HUES64 (cell line): ENCODE results near the gene DHCR24.

Source experiments
- H3K27ac ChIP-seq: 2 replicates; pipeline ENCODE4 v1.7.0; 2013; ENCODE audit warnings: low read depth, low read length, inconsistent platforms
- H3K27me3 ChIP-seq: 2 replicates; pipeline ENCODE4 v1.6.1; 2013; ENCODE audit warnings: mild to moderate bottlenecking, low read length; ENCODE audit not compliant: insufficient read depth
- H3K36me3 ChIP-seq: 2 replicates; pipeline ENCODE4 v1.6.1; 2013; ENCODE audit warnings: mild to moderate bottlenecking, low read length; ENCODE audit not compliant: insufficient read depth
- H3K4me1 ChIP-seq: 2 replicates; pipeline ENCODE4 v1.6.1; 2013; ENCODE audit warnings: mild to moderate bottlenecking, low read length, moderate library complexity; ENCODE audit not compliant: insufficient read depth
- H3K4me3 ChIP-seq: 2 replicates; pipeline ENCODE4 v1.5.1; 2013; ENCODE audit warnings: mild to moderate bottlenecking, low read length, moderate library complexity
- H3K9ac ChIP-seq: 2 replicates; pipeline ENCODE4 v1.6.1; 2013; ENCODE audit warnings: mild to moderate bottlenecking, low read depth, low read length
- H3K9me3 ChIP-seq: 2 replicates; pipeline ENCODE4 v1.6.1; 2013; ENCODE audit warnings: low read depth, low read length; ENCODE audit not compliant: insufficient read depth
- WGBS: fragments of 150-250, 120-280 bp; methylation state at CpG from one replicate; pipeline ENCODE4 v1.1.7; 2013; ENCODE audit warnings: missing lambda C conversion rate; 5-methylcytosine and 5-hydroxymethylcytosine counted together

Gene DHCR24

DNA sequence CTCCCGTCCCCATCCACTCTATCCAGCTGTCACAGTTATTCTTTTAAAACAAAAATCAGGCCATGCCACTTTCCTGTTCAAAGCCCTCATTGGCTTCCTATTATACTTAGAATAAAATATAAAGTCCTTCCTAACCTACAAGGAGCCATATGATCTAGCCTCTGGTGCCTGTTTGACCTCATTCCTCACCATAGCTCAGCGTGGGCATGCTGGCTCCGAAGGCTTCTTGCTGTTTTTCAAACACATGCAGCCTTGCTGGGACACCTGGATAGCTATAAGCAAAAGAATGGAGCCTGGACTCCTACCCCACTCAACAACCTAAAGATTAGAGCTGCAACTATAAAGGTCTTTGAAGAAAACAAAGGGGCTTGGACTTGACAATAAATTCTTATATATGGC, 23.7 kb downstream of the DHCR24 start:
- Histone ChIP-seq H3K9ac (no peak overlapping the region), H3K27me3 (no peaks in the 10 kb centered on the region), H3K36me3 (peaks cover 94% of the 10 kb centered on the region), H3K4me3 (no peak overlapping the region), H3K4me1 (no peaks in the 10 kb centered on the region), H3K27ac (no peak overlapping the region), H3K9me3 (no peaks in the 10 kb centered on the region)
- 95% methylated on average over 3 of the region's 3 CpGs for WGBS

DNA sequence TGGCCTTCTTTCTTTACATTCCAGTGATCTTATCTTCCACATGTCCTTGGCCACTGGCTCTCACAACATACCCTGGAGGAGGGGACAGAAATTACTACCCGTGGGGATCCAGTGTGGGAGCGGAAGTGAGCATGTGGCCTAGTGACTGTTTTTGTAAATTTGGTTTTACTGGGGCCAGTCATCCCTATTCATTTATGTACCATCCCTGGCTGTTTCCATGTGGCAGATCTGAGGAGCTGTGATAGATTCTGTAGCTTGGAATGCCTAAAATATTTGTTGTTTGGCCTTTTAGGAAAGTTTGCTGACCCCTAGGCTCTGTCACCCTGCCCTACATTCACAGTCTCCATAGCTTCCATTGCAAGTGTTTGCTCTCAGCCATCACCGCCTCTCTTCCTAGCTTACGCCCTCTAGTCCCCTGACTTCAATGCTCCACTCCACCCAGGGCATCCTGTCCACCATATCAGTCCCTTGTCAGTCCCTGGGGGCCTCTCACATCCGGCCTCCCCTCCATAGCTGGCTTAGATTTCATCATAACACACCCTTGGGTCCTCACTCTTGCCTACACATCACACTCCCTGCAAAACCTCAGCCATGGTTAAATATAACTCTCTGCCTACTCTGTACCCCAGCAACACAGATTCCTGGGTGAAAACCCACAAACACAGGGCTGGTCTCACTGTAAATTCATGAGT, 25.8 kb downstream of the DHCR24 start:
- H3K9me3 ChIP-seq = no peaks in the 10 kb centered on the region
- H3K36me3 ChIP-seq = peaks cover 96% of the 10 kb centered on the region
- H3K4me1 ChIP-seq = no peaks in the 10 kb centered on the region
- 91% methylated on average over 5 of the region's 5 CpGs for WGBS
- H3K4me3 ChIP-seq = no peak overlapping the region
- no peaks in the 10 kb centered on the region for H3K27me3 ChIP-seq
- no peak overlapping the region for H3K27ac ChIP-seq
- H3K9ac ChIP-seq = no peak overlapping the region

DNA sequence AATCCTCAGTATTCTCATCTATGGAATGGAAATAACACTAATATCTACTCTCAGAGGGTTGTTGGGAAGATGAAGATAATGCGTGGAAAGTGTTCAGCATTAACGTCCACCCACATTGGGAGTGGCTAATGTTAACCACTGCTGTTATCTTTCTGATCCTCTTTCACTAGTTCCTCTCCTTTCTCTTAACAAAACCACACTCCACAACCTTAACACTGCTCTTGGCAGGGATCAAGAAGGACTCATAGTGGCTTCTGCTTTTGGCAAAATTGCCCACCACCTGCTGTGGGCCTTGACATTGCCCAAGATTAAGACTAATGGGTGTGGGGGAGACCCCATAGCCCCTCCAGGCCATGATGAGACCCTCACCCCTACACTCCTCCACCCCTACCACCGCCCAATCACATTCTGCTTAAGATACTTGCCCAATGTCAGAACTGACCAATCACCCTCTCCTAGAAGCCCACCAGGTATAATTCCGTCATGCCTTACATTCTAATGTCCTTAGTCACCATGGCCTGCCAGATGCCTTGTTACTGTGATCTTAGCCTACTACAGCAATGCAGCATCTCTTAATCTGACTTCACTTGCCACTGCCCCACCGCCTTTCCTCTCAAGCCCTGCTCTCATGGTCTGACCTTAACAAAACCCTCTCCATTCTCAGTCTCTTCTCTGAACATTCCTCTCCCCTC, 27.1 kb downstream of the DHCR24 start:
- peaks cover 94% of the 10 kb centered on the region for H3K36me3 ChIP-seq
- H3K27me3 ChIP-seq = no peaks in the 10 kb centered on the region
- H3K27ac ChIP-seq = no peak overlapping the region
- H3K4me3 ChIP-seq = no peak overlapping the region
- 90% methylated on average over 4 of the region's 5 CpGs for WGBS
- H3K4me1 ChIP-seq = no peaks in the 10 kb centered on the region
- H3K9me3 ChIP-seq = no peaks in the 10 kb centered on the region
- H3K9ac ChIP-seq = no peak overlapping the region

DNA sequence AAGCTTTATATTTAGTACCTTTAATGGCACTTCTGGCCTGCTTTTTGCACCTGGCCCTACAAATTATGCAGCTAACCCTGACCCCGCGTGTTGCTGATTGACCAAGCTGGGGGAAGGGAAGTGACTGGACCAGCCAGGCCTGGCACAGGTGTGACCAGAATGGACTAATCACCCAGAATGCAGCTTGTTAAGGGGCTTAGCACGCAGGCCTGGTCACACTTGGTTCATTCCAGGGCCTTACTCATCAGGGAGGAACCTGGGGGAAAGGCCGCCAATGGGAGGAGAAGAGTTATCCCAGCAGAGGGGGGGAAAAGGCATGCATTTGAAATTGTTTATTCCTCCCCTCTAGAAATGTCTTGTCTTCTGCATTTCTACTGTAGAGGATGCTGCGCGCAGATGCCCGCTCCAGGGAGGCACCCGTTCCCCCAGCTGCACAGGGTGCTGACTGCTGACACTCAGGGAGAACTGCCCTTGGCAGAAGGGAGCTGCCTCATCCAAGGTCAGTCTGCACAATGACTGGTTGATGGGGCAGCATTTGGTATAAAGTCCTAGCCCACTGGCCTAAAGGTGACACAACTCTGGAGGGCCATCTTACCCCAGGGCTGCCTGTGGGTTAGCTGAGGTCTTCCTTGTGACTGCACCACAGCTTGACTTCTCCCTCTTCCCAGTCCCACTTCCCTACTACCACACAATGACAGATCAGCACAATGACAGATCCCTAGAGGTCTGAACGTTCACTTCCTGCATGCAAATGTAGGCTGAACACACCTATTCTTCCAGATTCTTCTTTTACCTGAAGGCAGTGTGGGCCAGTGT, 29.0 kb downstream of the DHCR24 start:
- no peak overlapping the region for H3K27ac ChIP-seq
- H3K9me3 ChIP-seq = no peaks in the 10 kb centered on the region
- H3K36me3 ChIP-seq = peaks cover 94% of the 10 kb centered on the region
- no peak overlapping the region for H3K9ac ChIP-seq
- H3K4me3 ChIP-seq = no peak overlapping the region
- no peaks in the 10 kb centered on the region for H3K27me3 ChIP-seq
- 93% methylated on average over 9 of the region's 9 CpGs for WGBS
- no peaks in the 10 kb centered on the region for H3K4me1 ChIP-seq

DNA sequence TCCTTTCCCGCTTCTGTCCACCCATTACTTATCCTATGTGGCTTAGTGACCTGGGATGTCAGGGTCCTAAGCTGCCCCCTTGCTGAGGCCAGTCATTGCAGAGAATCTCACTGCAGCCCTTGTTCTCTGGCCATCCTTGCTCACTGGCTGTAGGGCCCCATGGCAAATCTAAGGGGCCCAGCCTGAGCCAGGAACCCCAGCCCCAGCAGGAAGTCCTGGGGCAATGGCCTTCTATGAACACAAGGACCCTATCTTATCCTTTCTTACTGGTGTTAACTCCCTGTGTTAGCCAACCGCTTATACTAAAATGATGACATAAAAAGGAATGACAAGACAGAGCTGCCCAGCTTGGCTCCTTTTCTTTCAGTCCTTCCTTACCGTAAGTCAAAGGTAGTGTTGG, 29.9 kb downstream of the DHCR24 start:
- no peak overlapping the region for H3K9ac ChIP-seq
- no peak overlapping the region for H3K4me3 ChIP-seq
- no peaks in the 10 kb centered on the region for H3K9me3 ChIP-seq
- H3K27ac ChIP-seq = no peak overlapping the region
- H3K4me1 ChIP-seq = no peaks in the 10 kb centered on the region
- 96% methylated on average over 2 of the region's 3 CpGs for WGBS
- H3K27me3 ChIP-seq = no peaks in the 10 kb centered on the region
- peaks cover 95% of the 10 kb centered on the region for H3K36me3 ChIP-seq

DNA sequence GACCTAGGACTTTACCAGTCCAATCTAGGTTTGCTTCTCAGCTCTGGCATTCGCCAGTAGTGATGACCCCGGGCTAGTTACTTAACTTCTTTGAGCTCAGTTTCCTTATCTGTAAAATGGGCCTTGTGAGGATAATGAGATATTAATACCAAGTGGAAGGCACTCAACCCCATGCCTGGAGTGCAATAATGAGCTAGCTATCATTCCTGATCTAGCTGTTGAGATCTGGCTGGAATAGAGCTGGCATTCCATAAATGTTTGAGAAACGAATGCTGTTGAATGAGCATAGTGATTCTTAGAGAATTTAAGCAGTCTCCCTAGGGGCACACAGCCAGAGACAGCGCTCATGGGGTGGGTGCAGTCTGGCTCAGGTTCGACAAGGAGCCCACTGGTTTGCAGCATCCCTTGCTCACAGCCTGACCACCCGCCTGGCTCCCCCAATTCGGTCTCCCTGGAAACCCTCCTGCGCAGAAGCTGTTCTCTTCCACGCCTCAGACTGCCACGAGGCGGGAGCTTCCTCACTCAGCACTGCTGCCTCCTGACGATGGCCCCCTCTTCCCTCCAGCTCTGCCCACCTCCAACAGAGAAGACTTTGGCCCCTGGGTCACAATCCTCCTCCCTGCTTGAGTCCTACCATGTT, 32.5 kb downstream of the DHCR24 start:
- Histone ChIP-seq H3K4me3 (no peak overlapping the region), H3K27ac (no peak overlapping the region), H3K9ac (no peak overlapping the region), H3K9me3 (no peaks in the 10 kb centered on the region), H3K27me3 (no peaks in the 10 kb centered on the region), H3K36me3 (peaks cover 97% of the 10 kb centered on the region), H3K4me1 (no peaks in the 10 kb centered on the region)
- 94% methylated on average over 12 of the region's 12 CpGs for WGBS

DNA sequence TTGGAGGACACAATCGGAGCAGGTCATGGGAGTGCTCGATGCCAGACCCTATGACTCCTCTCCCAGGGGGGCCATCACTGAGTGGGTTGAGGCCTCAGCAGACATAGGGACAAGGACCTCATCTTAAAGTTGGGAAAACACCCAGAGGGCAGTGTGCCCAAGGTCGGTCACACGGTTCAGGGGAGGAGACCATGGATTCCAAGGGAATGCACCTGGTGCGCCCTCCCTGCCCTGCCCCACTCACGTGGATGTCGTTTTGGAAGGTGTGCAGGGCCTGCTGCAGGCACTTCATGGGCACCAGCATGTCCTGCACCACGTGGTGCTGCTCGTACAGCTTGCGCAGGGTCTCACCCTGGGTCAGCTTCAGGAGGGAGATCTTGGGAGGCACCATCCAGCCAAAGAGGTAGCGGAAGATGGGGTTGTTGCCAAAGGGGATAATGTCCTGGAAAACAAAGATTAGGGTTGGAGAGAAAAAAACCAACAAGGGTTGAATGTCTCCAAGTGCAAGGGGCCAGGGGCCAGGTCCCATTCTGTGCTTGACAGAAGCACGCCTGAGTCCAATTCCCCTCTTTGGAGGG, 33.1 kb downstream of the DHCR24 start:
- no peak overlapping the region for H3K9ac ChIP-seq
- no peaks in the 10 kb centered on the region for H3K27me3 ChIP-seq
- no peak overlapping the region for H3K4me3 ChIP-seq
- H3K9me3 ChIP-seq = no peaks in the 10 kb centered on the region
- peaks cover 97% of the 10 kb centered on the region for H3K36me3 ChIP-seq
- no peak overlapping the region for H3K27ac ChIP-seq
- no peaks in the 10 kb centered on the region for H3K4me1 ChIP-seq
- whole genome bisulfite sequencing = 95% methylated on average over 12 of the region's 12 CpGs

DNA sequence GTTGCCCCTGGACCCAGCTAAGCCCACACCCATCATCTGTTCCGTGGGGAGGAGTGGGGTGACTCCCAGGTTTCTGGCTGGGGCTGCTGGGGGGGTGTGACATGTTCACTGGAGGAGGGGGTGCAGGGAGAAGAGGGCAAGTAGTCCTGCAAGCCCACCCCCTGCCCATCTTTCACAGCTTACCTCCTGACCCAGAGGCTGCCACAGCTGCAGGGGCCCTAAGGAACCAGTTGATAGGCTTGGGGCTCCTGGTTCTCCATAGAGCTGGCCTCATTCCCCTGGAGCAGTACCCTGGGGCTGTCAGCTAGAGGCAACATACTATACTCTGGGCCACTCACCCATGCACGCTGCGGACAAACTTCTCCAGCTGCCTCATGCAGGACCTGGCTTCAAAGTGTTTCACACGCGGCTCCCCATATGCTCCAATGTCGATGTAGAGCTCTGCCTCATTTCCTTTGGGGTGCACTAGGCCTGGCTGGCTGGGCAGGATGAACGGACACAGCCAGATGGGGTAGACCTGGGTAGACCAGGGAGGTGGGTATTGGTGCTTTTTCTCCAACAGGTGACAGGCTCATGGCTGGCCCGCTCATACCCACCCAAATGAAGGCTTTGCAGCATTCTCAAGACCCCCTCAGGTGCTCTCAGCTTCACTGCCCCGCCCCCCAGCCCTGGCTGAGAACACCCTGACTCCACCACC, 33.8 kb downstream of the DHCR24 start:
- no peak overlapping the region for H3K4me3 ChIP-seq
- 95% methylated on average over 8 of the region's 9 CpGs for WGBS
- no peaks in the 10 kb centered on the region for H3K4me1 ChIP-seq
- H3K36me3 ChIP-seq = peaks cover 98% of the 10 kb centered on the region
- H3K27ac ChIP-seq = no peak overlapping the region
- H3K9ac ChIP-seq = no peak overlapping the region
- H3K9me3 ChIP-seq = no peaks in the 10 kb centered on the region
- no peaks in the 10 kb centered on the region for H3K27me3 ChIP-seq

DNA sequence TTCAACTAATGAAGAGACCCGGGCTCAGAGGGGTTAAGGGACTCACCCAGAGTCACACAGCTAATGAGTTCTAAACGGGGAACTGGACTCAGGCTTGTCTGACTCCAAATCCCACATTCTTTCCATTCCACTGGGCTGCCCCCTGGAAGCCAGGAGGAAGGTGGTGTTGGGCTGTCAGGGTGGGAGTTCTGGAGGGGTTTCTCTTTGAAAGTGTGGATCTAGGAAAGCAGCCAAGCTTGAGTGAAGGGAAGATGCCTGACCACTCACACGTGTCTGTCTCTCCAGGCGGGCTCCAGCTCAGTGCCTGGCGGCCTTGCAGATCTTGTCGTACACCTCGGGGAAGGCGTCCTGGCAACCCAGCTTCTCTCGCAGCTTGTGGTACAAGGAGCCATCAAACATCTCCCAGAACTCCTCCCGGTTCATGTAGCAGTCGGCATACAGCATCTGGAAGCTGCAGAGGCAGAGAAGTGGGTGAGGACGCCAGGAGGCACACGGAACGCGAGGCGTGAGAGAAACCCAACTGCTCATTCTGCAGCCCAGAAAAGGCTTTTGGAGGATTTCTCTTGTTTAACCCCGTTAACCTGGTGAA, 35.0 kb downstream of the DHCR24 start:
- 94% methylated on average over 17 of the region's 17 CpGs for WGBS
- H3K9me3 ChIP-seq = no peaks in the 10 kb centered on the region
- no peaks in the 10 kb centered on the region for H3K27me3 ChIP-seq
- H3K4me1 ChIP-seq = no peaks in the 10 kb centered on the region
- H3K4me3 ChIP-seq = no peak overlapping the region
- H3K9ac ChIP-seq = no peak overlapping the region
- no peak overlapping the region for H3K27ac ChIP-seq
- H3K36me3 ChIP-seq = peaks cover 95% of the 10 kb centered on the region

DNA sequence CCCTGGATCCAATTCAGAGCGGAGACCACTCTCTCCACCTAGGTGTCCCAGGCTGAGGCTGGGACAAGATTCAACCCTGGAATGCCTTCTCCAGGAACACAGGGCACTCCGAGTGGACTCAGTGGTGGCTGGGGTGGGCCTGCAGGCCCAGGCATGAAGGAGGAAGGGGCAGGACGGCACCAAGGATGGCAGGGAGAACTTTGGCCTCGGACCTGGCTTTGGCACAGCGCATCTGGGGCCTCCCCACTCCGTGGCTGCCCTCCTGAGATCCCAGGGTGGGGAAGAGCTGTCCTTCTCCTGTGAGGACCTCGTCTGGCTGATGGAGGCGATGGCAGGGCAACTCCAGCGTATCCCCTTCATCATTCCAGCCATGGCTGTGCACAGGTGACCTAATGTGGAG, 35.6 kb downstream of the DHCR24 start:
- H3K36me3 ChIP-seq = peaks cover 92% of the 10 kb centered on the region
- WGBS = 94% methylated on average over 9 of the region's 9 CpGs
- no peak overlapping the region for H3K4me3 ChIP-seq
- no peaks in the 10 kb centered on the region for H3K27me3 ChIP-seq
- H3K4me1 ChIP-seq = no peaks in the 10 kb centered on the region
- no peak overlapping the region for H3K9ac ChIP-seq
- H3K9me3 ChIP-seq = no peaks in the 10 kb centered on the region
- H3K27ac ChIP-seq = no peak overlapping the region
